GM04504 (cell line): Measurements from ENCODE around the gene ALDH4A1.

Experiments used
- DNase-seq: peaks from one replicate; pipeline ENCODE4 v3.0.0-alpha.2; 2012; ENCODE audit warnings: low read depth

ALDH4A1 gene

DNA sequence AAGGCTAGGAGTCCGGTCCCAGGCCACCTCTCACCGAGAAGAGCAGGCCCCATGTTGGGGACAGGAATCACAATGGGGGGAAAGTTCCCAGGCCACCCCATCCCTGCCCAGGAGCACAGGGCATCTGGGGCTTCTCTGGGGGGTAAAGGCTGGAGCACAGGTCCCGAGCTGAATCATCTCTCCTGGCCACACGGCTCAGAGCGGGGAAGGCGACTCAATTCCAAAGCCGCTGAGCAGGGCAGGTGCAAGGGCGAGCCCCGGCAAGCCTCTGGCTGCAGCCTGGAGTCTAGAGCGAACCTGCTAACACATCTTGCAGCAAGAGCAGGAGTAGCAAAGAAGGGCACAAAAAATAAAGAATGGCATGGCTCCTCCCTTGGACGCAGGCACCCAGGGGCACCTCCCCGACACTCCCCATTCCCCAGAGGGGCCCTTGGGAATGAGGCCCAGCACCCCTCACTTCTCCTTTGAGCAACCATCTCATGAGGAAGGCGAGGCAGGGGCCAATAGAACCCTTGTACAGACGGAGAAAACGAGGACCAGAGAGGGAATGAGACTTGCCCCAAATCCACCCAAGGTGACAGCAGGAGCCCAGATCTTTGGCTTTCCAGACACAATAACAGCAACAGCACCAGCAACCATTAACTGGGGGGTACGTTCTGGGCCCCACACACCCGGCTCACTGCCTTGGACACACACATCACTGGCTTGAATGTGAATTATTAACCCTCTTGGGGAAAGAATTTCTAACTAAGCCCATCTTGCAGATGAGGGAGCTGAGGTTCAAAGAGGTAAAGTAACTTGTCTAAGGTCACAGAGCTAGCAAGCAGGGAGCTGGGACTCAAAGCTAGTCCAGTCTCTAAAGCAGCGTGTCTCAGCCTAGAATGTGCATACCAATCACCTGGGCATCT lies 20.7 kb upstream of the ALDH4A1 start:
- no peak for DNase-seq

DNA sequence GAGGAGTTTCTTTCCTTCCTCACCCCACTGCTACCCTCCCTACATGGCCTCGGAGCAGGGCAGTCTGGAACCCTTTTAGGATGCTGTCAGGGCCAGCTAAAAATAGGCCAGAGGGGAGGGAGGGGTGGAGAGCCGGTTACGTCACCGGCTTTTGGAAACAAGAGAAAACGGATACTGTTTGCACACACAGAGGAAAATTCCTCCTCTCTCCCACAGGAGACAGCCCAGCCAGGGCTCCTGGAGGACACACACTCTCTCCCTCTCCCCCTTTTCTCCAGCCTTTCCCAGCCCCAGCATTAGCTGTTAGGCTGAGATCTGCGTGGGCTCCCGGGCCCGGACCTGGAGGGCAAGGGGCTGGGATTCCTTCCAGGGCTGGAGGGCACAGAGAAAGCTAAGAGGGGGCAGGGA lies 20.0 kb upstream of the ALDH4A1 start:
- DNase-seq, result peak; percentile 80

DNA sequence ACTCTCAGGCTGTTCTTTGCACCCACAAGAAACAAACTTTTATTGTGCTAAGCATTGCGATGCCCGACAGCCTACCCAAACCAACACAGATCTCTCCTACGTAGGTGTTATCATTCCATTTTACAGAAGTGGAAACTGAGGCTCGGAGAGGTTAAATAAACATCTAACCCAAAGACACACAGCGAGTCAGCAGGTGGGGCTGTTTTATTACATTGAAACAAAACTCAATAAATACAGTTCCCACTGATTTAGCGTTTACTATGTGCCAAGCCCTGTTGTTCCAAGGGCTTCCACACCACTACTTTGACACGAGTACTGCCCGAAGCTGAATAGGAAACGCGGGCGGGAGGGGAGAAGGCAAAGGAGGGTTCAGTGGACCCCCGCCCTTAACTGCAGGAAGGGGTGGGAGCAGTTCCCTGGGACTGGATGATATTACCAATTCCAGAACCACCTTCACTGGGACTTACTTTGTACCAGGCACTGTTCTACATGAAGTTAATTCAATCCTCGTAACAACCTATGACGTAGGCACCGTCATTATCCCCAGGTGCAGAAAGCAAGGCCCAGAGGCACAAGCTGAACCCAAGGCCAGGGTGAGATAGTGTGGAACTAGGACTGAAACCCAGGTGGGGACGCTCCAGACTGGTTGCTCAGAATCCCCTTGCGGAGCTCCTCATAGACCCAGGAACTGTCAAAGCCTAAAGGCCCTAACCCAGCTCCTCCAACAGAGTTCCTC lies 19.3 kb upstream of the ALDH4A1 start:
- DNase-seq, result no peak

DNA sequence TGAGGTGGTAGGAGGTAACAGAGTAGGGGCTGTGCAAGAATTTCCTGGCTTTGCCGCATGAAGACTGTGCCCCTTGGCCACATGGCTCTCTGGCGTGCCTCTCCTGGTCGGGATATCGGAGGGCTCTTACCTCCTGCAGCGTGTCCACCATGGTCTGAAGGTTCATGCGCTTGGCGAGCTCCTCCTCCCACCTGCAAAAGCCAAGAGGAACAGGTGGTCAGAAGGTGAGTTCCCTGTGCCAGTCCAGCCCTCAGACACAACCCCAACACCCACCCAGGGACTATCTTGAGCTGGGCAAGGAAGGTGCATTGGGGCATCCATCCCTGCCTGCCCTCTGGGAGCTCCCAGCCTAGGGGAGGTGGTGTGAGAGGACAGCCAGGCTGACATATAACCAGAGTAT lies 18.6 kb upstream of the ALDH4A1 start:
- DNase-seq, result no peak

DNA sequence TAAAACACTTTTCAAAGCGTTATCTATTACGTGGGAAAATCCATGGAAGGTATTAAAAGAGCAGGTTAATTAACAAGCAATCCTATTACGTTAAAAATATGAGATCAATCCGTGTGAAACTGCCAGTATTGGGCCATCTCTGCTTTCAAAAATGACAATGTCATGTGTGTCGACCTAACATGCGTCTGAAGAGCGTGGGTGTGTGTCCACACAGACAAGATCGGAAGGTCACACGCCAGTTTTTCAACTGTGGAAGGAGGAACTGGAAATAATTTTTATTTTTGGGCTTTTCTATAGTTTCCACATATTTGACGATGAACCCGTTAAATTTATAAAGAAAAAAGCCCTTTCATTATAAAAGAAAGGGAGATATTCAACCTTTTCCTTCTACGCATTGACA lies 17.6 kb upstream of the ALDH4A1 start:
- DNase-seq, result no peak

DNA sequence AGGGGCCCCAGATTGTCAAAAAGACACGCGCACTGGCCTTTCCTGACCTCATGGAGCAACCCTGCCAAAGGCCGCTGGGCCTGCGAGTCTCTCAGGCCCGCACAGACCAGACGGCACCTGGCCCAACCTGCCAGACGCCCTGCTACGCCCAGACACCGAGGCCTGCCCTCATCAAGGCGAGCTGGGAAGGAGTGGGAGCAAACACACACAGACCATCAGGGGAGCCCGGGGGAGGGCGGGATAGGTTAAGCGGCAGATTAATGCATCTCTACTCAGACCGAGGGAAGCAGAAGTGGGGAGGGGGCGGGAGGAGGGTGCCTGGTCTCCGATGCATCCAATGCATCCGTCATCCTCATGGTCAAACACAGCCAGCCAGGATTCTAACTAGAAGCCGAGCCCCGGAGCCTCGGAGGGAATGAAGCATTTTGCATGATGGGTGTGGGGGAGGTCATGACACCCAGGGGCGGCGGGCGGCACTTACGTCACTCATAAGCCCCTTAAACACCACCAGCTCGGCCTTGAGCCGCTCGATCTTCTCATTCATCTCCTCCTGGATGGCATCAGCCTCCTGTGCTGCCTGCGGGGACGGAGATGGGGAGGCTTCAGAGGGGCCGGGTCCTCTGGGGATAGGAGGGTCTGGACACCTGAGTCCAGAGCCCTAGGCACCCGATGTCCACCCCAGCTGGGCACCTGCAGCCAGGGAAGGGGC lies 17.0 kb upstream of the ALDH4A1 start:
- DNase-seq, result no peak

DNA sequence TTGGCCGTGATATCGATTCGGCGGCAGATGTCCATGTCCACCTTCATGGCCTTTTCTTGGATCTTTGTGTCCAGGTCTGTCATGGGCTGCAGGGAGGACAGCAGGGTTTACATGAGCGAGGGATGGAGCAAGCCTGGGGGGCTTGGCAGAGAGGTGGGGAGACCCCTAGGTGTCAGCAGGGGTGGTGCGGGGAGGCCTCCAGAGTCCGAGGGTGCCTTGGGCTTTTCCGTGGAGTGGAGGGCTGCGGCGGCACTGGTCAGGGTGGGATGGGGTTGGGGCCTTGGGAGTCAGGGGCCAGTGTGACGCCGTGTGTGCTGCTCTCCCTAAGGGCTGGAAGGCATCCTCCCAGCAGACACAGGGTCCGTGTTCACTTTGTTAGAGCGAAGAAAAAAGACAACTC lies 16.1 kb upstream of the ALDH4A1 start:
- no peak for DNase-seq

DNA sequence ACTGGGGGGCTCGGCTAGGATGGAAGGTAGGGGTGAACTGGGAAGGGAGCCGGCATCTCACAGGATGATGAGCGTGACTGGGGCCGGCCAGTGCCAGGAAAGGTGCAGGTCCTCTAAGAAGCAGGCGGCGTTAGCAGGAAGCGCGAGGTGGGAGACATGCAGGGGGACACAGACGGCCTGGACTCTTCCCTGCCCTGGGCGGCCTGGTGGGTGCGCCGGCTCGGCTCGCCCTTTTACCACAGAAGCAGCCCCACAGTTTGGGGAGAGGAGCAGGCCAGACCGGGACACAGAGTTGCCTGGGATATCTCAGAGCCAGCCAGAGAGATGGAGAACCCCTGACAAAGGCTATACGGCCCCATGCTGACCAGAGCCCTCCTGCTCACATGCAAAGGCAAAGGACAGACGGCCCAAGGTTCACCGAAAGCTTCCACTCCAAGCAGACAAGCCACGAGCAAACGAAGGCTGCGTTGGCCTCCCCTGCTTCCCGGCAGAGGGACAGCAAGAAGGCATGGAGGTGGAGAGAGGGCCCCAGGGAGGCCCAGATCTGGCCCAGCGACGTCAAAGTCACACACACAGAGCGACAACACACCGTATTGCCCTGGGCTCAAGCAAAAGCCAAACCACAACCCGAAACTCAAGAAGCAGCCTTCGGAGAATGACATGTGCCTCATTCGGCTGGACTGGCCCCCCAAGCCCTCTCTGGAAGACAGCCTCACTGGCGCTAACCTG lies 14.9 kb upstream of the ALDH4A1 start:
- no peak for DNase-seq

DNA sequence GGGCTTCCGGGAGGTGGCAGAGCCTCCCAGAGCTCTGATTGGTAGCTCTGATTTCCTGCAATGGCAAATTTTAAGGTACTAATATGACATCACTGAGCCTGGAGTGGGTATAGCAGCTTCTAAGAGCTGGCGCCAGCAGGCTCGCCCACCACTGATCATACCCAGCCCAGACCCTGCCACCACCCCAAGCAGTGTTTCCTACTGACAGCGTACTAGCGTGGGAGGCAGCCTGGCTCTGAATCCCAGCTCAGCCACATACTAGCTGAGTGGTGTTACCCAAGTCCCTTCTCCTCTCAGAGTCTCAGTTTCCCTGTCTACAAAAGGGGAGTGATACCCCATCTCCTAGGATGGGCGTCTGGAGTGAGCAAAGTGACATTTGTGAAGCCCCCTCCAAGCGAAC lies 13.0 kb upstream of the ALDH4A1 start:
- DNase-seq, result no peak

DNA sequence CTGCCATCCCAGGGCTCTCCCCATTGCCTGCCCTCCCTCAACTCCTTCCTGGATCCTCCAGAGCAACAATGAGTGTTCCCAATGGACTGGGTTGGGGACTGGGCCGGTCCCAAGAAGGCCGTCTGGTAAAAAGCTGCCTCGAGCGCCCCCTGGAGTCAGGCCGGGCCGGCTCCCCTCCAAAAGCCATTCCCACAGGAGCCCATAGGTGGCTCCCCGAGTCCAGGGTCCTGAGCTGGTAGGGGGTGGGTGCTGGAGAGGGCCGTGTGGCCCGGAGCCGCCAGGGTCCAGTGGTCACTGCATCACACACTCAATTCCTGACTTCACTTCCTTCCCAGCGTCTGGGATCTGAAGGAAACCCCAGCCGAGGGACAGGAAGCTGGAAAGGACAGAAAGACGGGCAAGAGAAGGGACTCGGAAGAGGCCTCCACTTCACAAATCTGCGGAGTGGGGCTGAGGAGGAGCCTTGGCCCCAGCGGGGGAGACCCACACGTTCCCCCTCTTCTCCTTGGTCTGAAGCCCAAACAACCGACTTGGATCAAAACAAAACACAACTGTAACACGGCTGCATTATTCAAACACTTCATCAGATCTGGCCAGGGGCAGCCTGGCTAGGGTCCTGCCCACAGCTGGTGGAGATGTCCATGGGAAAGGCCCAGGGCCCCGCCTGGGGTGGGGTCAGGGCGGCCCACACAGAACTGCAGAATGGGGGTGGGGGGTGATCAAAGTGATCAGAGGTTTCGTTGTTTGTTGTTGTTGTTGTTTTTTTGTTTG lies 10.9 kb upstream of the ALDH4A1 start:
- peak; percentile 72 for DNase-seq

DNA sequence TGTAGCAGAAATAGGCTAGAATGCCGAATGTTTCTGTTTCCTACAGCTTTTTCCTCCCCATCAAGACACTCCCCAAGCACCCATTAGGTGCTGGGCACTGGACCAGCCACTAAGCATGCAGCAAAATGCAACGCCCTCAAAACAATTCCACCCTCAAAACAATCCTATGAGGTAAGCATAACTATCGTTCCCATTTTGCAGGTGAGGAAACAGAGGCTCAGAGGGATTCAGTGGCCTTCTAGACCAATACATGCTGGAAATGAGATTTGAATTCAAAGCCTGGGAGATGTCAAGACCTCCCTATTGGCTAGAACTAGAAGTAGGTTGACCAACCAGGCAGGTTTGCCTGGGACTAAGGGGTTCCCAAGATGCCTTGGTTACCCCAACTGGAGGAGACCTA lies 10.2 kb upstream of the ALDH4A1 start:
- DNase-seq, result no peak

DNA sequence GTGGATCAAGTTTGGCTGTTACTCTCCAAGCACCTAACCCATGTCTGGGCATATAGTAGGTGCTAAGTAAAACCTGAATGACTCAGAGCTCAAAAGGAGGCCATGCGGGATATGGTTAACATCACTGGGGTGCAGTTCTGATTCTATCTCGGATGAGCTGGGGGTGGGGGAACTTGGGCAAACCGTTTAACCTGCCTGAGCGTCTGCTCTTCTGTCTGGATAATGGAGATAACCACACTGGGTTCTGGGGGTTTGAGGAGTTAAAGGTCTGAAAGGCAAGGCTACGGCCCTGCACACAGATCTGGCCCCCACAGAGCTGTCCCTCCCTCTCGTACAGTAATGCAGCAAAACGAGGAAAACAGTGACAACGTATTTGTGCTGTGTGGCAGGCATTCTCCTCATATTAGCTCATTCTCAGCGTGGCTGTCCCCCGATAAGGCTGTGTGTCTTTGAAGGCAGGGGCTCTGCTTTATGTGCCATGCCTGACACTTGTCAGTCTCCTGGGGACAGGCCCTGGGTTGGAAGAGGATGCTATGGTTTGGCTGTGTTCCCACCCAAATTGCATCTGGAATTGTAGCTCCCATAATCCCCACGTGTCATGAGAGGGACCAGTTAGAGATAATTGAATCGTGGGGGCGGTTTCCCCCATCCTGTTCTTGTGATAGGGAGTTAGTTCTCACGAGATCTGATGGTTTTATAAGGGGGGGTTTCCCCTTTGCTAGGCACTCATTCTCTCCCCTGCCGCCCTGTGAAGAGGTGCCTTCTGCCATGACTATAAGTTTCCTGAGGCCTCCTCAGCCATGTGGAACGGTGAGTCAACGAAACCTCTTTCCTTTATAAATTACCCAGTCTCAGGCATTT lies 6.8 kb upstream of the ALDH4A1 start:
- DNase-seq, result no peak

DNA sequence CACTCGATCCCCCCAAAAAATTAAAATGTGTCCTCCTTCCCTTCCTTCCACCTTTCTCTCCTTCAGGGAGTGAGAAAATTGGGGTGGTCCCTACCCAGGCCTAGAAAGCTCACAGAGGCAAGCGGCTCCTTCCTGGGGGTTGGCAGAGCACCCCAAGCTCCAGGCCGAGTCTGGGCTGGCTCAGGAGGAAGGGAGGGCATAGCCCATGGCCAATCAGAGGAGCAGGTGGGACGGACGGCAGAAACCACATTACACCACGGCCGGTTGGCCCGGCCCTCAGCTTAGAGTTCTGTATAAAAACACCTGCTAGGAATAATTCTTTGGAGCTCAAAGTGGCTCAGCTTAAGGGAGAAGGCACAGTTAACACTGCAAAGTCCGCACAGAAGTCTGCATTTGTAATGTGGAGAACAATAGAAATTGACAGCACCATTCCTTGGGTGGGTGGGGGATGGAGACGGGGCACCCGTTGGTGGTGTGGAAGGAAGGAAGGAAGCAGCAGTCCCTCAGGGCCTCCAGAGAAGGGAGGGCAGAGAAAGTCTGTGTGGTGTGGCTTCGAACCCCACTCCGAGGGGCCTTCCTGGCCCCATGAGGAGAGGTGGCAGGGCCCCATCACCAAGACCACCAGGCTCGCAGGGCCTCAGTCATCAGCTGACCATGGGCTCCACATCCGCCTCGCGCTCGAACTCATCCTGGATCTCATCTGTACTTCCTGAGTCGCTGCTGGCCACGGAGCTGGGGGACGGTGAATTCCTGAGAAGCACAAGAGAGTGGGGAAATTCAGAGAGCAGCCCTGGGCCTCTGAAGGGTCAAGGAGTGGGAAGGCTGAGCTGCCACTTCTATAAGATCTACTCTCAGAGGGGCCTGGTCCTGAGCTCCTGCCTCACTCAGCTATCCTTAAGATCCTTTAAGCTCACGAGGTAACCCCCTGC lies 5.8 kb upstream of the ALDH4A1 start:
- no peak for DNase-seq

DNA sequence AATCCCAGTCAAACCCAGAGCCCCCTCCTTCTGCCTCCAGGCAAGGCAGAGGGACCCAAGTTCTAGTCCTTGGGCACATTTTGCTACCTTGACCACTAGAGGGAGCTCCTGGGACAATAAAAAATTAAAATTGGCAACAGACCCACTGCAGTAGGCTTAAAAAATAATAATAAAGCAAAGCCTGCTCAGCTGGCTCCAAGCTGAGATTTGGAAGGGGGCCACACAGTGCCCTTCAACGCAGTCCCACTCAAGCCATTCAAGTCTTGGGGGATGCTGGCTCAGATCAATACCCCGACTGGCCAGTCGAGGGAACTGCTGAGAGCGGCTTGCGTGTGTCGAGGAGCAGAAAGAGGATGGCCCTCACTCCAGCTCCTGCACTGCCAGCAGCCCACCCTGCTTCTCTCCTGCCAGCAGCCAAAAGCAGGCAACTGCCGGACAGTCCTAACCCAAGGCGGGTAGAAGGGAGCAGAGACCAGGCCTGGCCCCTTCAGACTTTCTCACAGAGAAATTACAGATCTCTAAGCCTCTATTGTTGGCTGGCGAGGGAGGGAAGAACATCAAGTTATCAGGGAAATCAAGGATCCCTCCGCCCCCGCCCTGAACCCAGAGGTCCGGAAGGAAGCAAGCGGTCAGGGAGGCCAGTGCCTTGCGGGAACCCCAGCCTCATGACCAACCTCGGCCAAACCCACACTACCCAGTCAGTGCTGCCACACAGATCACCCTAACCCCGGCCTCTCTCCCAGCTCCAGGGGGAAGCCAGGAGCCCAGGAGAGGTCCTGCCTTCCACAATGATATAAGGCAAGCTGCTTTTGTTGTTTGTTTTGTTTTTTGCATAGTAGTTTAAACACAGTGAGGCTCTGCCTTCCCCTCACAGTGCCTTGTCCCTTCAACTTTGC lies 4.9 kb upstream of the ALDH4A1 start:
- DNase-seq, result no peak

DNA sequence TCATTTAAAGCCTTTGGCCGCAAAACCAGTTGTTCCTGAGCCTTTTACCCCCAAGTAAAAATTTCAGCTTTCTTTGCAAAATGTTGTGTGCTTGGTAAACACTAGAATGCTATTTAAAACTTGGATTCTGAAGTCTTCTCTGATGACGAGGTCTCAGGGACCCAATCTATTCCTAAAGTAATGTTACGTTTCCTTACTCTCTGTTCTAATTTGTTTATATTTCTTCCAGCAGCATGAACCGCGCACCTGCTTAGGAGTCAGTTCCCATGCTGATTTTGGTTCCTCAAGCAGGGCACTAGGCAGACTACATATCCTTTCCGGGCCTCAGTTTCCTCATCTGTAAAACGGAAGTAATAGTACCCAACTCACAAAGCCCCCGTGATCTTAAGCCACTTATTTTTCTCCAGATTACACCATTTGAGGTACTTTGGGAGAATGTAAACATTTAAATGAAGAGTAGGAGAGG lies 969 bp upstream of the ALDH4A1 start:
- DNase-seq, result no peak

DNA sequence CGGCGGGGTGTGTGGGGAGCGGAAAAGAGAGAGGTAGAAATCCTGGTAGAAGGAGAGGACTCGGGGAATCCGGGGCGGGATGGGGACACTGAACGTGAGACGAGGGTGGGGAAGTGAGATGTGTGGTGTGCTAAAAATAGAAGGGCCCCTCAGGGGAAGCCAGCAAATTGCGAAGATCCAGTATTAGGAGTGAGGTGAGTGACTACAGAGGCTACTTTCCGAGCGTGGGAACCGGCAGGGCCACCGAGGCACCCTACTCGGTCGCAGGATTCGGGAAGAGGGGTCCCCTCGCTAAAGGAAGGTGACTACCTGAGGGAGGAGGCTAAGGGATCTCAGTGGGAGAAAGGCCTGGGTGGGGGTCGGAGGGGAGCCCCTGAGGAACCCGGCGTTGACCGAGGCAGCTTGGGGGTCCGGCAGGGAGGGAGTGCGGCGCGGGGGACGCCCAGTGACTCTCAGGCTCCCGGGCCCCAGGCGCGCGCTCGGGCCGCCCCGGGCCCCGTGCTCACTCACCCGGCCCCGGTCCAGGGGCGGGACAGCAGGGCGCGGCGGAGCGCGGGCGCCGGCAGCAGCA lies 318 bp downstream of the ALDH4A1 start:
- no peak for DNase-seq

DNA sequence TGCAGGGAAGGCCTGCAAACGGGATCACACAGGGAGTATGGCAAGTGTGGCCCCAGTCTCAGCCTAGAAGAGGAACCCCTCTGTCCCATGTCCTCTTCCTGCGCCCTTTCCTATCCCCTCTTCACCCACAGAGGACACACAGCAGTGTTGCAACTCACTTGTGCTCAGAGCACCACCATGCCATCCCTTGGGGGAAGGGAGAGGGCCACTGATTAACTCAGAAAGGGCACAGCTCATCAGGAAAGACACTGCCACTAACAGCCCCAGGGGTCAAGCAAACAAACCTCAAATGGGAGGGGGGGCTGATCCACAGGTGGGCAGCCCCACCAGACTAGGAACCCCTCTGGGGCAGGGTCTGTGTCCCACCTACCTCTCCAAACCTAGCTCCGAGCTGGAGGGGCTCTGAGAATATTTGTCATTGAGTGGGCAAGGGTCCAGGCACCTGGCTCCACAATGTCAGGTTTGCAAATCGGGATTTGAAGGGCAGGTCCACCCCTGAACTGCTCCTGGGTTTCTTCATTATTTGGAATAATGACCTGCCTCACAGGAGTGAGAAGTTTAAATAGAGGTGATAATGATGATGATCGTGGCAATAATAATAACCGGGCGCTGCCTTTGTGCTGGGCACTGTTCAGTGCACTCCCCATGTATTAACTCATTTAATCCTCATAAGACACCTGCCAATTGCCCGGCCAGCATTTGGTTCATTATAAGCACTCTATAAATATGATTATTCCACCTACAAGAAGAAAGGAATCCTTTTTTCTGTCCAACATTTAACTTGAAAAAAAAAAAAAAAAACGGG lies 1.0 kb downstream of the ALDH4A1 start:
- no peak for DNase-seq
